ENCODE measurements around the gene CAMTA2. TPM values are rescaled to one million over a fixed set of nuclear protein-coding genes. Genes with fewer than 3 reads are reported as not detected.

Gene CAMTA2
- total and polyA plus RNA-seq, 3 experiments from 2014 or later = 19.6 to 90.6 (median 85.6) TPM

GRCh38 chr17:4972322-4972721 is 15.2 kb downstream of the CAMTA2 start:
- Mint-ChIP-seq H3K27me3 (no peaks in the 10 kb centered on the region), H3K9me3 (no peaks in the 10 kb centered on the region), H3K27ac (peak overlapping the region in 2 of 8 donors; percentile 18 to 94), H3K36me3 (peaks cover 0 to 70% (median 13%) of the 10 kb centered on the region in 3 donors), H3K4me3 (no peak overlapping the region), H3K4me1 (peaks cover 4 to 10% (median 8%) of the 10 kb centered on the region in 3 donors)
- no peaks in the 10 kb centered on the region for H3K27me3 ChIP-seq (ENCODE audit: insufficient read depth, low read length, poor library complexity, severe bottlenecking)
- CTCF ChIA-PET = no interaction called here
- H3K36me3 ChIP-seq (ENCODE audit: insufficient read depth, low read length) = peaks cover 26% of the 10 kb centered on the region
- H3K4me3 ChIP-seq (ENCODE audit: low read length) = no peak overlapping the region
- no peak overlapping the region for H3K27ac ChIP-seq (ENCODE audit: low read depth, low read length)
- H3K4me1 ChIP-seq (ENCODE audit: insufficient read depth, low read length) = peaks cover 12% of the 10 kb centered on the region
- H3K9me3 ChIP-seq (ENCODE audit: low read length) = no peaks in the 10 kb centered on the region
- no peak for DNase-seq
- POLR2A ChIA-PET = interaction anchor here (0.7 kb wide), 1 partner anchor 21 kb away, joined by 3 read pairs; the partner anchor contains the start of gene ENO3

GRCh38 chr17:4971826-4972225 is 15.6 kb downstream of the CAMTA2 start:
- peaks cover 21% of the 10 kb centered on the region for H3K36me3 ChIP-seq (ENCODE audit: insufficient read depth, low read length)
- H3K4me3 ChIP-seq (ENCODE audit: low read length) = no peak overlapping the region
- no peak for DNase-seq
- POLR2A ChIA-PET = interaction anchor here (0.7 kb wide), 1 partner anchor 21 kb away, joined by 3 read pairs; the partner anchor contains the start of gene ENO3
- H3K27me3 ChIP-seq (ENCODE audit: insufficient read depth, low read length, poor library complexity, severe bottlenecking) = no peaks in the 10 kb centered on the region
- Mint-ChIP-seq H3K36me3 (peaks cover 0 to 65% (median 11%) of the 10 kb centered on the region in 3 donors), H3K9me3 (no peaks in the 10 kb centered on the region), H3K4me1 (peaks cover 4 to 10% (median 8%) of the 10 kb centered on the region in 3 donors), H3K27me3 (no peaks in the 10 kb centered on the region), H3K4me3 (no peak overlapping the region), H3K27ac (peak overlapping the region in 3 of 8 donors; percentile 18 to 71 (median 57))
- H3K4me1 ChIP-seq (ENCODE audit: insufficient read depth, low read length) = peaks cover 12% of the 10 kb centered on the region
- CTCF ChIA-PET = interaction anchor here (1.3 to 1.9 kb wide), 3 partner anchors 9 to 91 kb away, joined by 3 to 13 read pairs (median 4); no protein-coding TSS in a partner anchor
- no peak overlapping the region for H3K27ac ChIP-seq (ENCODE audit: low read depth, low read length)
- no peaks in the 10 kb centered on the region for H3K9me3 ChIP-seq (ENCODE audit: low read length)

- peaks cover 14 to 18% (median 17%) of the 10 kb centered on the region in 3 donors for H3K4me1 Mint-ChIP-seq
- Histone ChIP-seq H3K27ac (ENCODE audit: low read depth, low read length) (no peak overlapping the region), H3K4me1 (ENCODE audit: insufficient read depth, low read length) (peaks cover 20% of the 10 kb centered on the region), H3K36me3 (ENCODE audit: insufficient read depth, low read length) (peaks cover 19% of the 10 kb centered on the region), H3K9me3 (ENCODE audit: low read length) (no peaks in the 10 kb centered on the region), H3K27me3 (ENCODE audit: insufficient read depth, low read length, poor library complexity, severe bottlenecking) (no peaks in the 10 kb centered on the region), H3K4me3 (ENCODE audit: low read length) (no peak overlapping the region)
- DNase-seq = no peak
- no peaks in the 10 kb centered on the region for H3K27me3 Mint-ChIP-seq
- no peaks in the 10 kb centered on the region for H3K9me3 Mint-ChIP-seq
- peak overlapping the region in 3 of 7 donors; percentile 48 to 63 (median 48) for H3K4me3 Mint-ChIP-seq
- peak overlapping the region in 6 of 8 donors; percentile 22 to 94 (median 76) for H3K27ac Mint-ChIP-seq
- peaks cover 0 to 62% (median 10%) of the 10 kb centered on the region in 3 donors for H3K36me3 Mint-ChIP-seq
- ChIA-PET CTCF (interaction anchor here (0.8 to 5.1 kb wide), 8 partner anchors 10 to 260 kb away, joined by 3 to 34 read pairs (median 4); partner anchors contain the start of genes ARRB2, CHRNE, RNF167 and SLC25A11), POLR2A (no interaction called here)
These were observed 17.2 kb downstream of the CAMTA2 start for GRCh38 chr17:4970273-4970672.

- ChIA-PET POLR2A (interaction anchor here (3.4 to 5.2 kb wide), 2 partner anchors 19 to 28 kb away, joined by 18 to 187 read pairs; partner anchors contain the start of genes ENO3, INCA1, KIF1C and PFN1), CTCF (interaction anchor here (0.6 to 5.1 kb wide), 8 partner anchors 11 to 403 kb away, joined by 3 to 34 read pairs (median 10); partner anchors contain the start of genes CAMTA2, CHRNE, ENO3 and PFN1)
- Histone ChIP-seq H3K9me3 (ENCODE audit: low read length) (no peaks in the 10 kb centered on the region), H3K27me3 (ENCODE audit: insufficient read depth, low read length, poor library complexity, severe bottlenecking) (no peaks in the 10 kb centered on the region), H3K4me3 (ENCODE audit: low read length) (no peak overlapping the region), H3K27ac (ENCODE audit: low read depth, low read length) (peak overlapping the region; percentile 0), H3K4me1 (ENCODE audit: insufficient read depth, low read length) (peaks cover 20% of the 10 kb centered on the region), H3K36me3 (ENCODE audit: insufficient read depth, low read length) (peaks cover 19% of the 10 kb centered on the region)
- Mint-ChIP-seq H3K4me1 (peaks cover 16 to 20% (median 17%) of the 10 kb centered on the region in 3 donors), H3K27me3 (no peaks in the 10 kb centered on the region), H3K9me3 (no peaks in the 10 kb centered on the region), H3K4me3 (no peak overlapping the region), H3K27ac (peak overlapping the region in 4 of 8 donors; percentile 30 to 93 (median 78)), H3K36me3 (peaks cover 0 to 57% (median 6%) of the 10 kb centered on the region in 3 donors)
- no peak for DNase-seq
These were observed 17.8 kb downstream of the CAMTA2 start for GRCh38 chr17:4969551-4970173.

- no peak for DNase-seq
- Mint-ChIP-seq H3K9me3 (no peaks in the 10 kb centered on the region), H3K27me3 (no peaks in the 10 kb centered on the region), H3K27ac (peak overlapping the region in 4 of 8 donors; percentile 78 to 93 (median 82)), H3K36me3 (peaks cover 0 to 52% (median 6%) of the 10 kb centered on the region in 3 donors), H3K4me1 (peaks cover 16 to 20% (median 17%) of the 10 kb centered on the region in 3 donors), H3K4me3 (no peak overlapping the region)
- POLR2A ChIA-PET = interaction anchor here (0.7 to 5.2 kb wide), 5 partner anchors 18 to 37 kb away, joined by 3 to 187 read pairs (median 3); partner anchors contain the start of genes ENO3, GP1BA, INCA1 and KIF1C
- H3K4me3 ChIP-seq (ENCODE audit: low read length) = no peak overlapping the region
- peak overlapping the region; percentile 59 for H3K27ac ChIP-seq (ENCODE audit: low read depth, low read length)
- peaks cover 18% of the 10 kb centered on the region for H3K36me3 ChIP-seq (ENCODE audit: insufficient read depth, low read length)
- CTCF ChIA-PET = interaction anchor here (0.6 to 5.1 kb wide), 7 partner anchors 19 to 402 kb away, joined by 3 to 34 read pairs (median 9); partner anchors contain the start of genes CAMTA2, CHRNE, ENO3 and PFN1
- peaks cover 20% of the 10 kb centered on the region for H3K4me1 ChIP-seq (ENCODE audit: insufficient read depth, low read length)
- no peaks in the 10 kb centered on the region for H3K27me3 ChIP-seq (ENCODE audit: insufficient read depth, low read length, poor library complexity, severe bottlenecking)
- no peaks in the 10 kb centered on the region for H3K9me3 ChIP-seq (ENCODE audit: low read length)
These were observed 18.4 kb downstream of the CAMTA2 start for GRCh38 chr17:4969047-4969550.

GRCh38 chr17:4968486-4969046 is 18.9 kb downstream of the CAMTA2 start:
- ChIA-PET CTCF (interaction anchor here (0.6 to 5.1 kb wide), 13 partner anchors 12 to 401 kb away, joined by 3 to 34 read pairs (median 9); partner anchors contain the start of genes CAMTA2, ENO3, PFN1 and RNF167), POLR2A (interaction anchor here (0.7 to 5.2 kb wide), 7 partner anchors 18 to 69 kb away, joined by 3 to 187 read pairs (median 18); partner anchors contain the start of genes C17orf107, ENO3, GP1BA and INCA1)
- Histone ChIP-seq H3K9me3 (ENCODE audit: low read length) (no peaks in the 10 kb centered on the region), H3K4me3 (ENCODE audit: low read length) (peak overlapping the region; percentile 100), H3K27me3 (ENCODE audit: insufficient read depth, low read length, poor library complexity, severe bottlenecking) (no peaks in the 10 kb centered on the region), H3K4me1 (ENCODE audit: insufficient read depth, low read length) (peaks cover 20% of the 10 kb centered on the region), H3K36me3 (ENCODE audit: insufficient read depth, low read length) (peaks cover 12% of the 10 kb centered on the region), H3K27ac (ENCODE audit: low read depth, low read length) (peak overlapping the region; percentile 59)
- Mint-ChIP-seq H3K9me3 (no peaks in the 10 kb centered on the region), H3K27me3 (no peaks in the 10 kb centered on the region), H3K4me1 (peaks cover 16 to 20% (median 17%) of the 10 kb centered on the region in 3 donors), H3K36me3 (peaks cover 0 to 48% (median 3%) of the 10 kb centered on the region in 3 donors), H3K4me3 (no peak overlapping the region), H3K27ac (peak overlapping the region in 4 of 8 donors; percentile 78 to 93 (median 82))
- DNase-seq = no peak

Measured in CD8-positive, alpha-beta memory T cell (primary cell).